NB4 (cell line): ENCODE results near the gene NTRK3.

ENCODE experiments used
- POLR2A ChIP-seq: IDR thresholded peaks from 2 replicates; pipeline ENCODE4 v1.6.1; 2011; ENCODE audit warnings: mild to moderate bottlenecking; ENCODE audit not compliant: insufficient read length; ENCODE audit errors: extremely low read depth
- TF ChIP-seq, protein P1 (sequence below): IDR thresholded peaks from one replicate; pipeline ENCODE4 v1.5.1; 2012; ENCODE audit warnings: low read depth, low read length
- TF ChIP-seq, protein P2 (sequence below): IDR thresholded peaks from 2 replicates; pipeline ENCODE4 v1.6.1; 2011; ENCODE audit warnings: low read depth, low read length

DNA sequence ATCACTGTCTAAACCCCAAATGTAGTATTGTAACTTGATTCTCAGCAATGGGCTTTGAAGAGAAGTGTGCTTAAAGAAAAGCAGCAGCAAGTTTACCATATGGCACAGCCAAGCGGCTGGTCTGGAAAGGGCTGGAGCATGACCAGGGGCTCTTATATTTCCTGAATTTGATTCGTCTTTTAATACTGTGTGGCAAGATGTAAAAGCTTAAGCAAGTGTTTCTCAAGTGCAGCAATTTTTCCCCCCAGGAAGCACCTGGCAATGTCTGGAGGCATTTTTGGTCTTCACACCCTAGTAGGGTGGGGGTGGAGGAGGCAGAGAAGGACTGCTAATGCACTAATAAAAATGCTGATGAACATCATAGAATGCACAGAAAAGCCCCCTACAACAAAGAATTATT, 397.9 kb downstream of the NTRK3 start:
- TF ChIP-seq, protein P1, sequence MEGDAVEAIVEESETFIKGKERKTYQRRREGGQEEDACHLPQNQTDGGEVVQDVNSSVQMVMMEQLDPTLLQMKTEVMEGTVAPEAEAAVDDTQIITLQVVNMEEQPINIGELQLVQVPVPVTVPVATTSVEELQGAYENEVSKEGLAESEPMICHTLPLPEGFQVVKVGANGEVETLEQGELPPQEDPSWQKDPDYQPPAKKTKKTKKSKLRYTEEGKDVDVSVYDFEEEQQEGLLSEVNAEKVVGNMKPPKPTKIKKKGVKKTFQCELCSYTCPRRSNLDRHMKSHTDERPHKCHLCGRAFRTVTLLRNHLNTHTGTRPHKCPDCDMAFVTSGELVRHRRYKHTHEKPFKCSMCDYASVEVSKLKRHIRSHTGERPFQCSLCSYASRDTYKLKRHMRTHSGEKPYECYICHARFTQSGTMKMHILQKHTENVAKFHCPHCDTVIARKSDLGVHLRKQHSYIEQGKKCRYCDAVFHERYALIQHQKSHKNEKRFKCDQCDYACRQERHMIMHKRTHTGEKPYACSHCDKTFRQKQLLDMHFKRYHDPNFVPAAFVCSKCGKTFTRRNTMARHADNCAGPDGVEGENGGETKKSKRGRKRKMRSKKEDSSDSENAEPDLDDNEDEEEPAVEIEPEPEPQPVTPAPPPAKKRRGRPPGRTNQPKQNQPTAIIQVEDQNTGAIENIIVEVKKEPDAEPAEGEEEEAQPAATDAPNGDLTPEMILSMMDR, result no peak
- no peak for TF ChIP-seq POLR2A
- TF ChIP-seq, protein P2, sequence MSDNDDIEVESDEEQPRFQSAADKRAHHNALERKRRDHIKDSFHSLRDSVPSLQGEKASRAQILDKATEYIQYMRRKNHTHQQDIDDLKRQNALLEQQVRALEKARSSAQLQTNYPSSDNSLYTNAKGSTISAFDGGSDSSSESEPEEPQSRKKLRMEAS, result no peak
